ENCODE data around the gene BRMS1. TPM values are rescaled to one million over a fixed set of nuclear protein-coding genes. Genes with fewer than 3 reads are reported as not detected.
"Not testable (repeated sequence)": the region's sequence is repeated elsewhere in the genome, so short reads cannot be mapped to it uniquely, and the experiment has no call there.

BRMS1 gene
- total RNA-seq, 3 donors from 2014 or later, result 35.9 to 47.6 (median 39.3) TPM

DNA sequence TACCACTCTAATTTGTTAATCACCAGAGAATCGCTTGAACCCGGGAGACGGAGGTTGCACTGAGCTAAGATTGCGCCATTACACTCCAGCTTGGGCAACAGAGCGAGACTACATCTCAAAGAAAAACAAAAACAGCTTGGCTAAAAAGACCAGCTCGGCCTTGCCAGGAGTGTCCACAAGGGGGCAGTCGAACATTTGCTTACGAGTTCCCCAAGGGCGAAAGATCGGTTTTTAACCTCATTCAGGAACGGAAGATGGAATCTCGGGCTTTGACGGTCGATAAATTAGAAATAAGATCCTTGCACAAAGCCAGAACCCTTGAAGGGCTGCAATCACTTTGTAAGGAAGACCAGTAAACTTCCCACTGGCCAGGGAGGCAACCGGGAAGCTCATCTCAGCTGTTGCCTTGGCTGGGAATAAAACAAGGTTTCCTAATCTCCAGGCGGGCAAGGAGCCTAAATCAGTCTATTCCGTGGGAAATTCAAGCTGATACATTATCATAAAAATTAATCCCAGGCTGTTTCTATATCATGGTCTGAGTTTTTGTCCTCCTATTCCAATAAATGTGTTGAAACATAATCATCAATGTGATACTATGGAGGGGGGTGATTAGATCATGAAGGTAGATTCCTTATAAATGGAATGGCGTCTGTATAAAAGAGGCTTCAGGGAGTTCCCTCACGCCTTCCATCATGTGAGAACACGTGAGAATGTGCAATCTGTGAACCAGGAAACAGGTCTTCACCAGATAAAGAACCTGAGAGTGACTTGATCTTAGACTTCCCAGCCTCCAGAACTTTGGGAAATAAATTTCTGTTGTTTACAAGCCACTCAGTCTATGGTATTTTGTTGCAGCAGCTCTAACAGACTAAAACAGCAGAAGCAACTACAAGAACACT is 41.5 kb upstream of the BRMS1 start:
- Histone ChIP-seq H3K4me1 (ENCODE audit: low read depth) (no peaks in the 10 kb centered on the region), H3K4me3 (no peak overlapping the region), H3K9me3 (no peaks in the 10 kb centered on the region), H3K36me3 (ENCODE audit: low read depth) (no peaks in the 10 kb centered on the region)
- DNase-seq (peak; percentile 75 to 96 (median 85)), ATAC-seq (peak; percentile 91)
- intact Hi-C loops (cut with DNase I, micrococcal nuclease), result loop anchor here in 1 of 2 donors (10.0 kb wide), 1 partner anchor 72 kb away; the partner anchor contains the start of gene CD248
- TF ChIP-seq CTCF (IDR thresholded peaks at IDR 0.05), result peak; percentile 86

- not testable (repeated sequence) for H3K36me3 ChIP-seq (ENCODE audit: low read depth); DNase-seq; H3K9me3 ChIP-seq; ATAC-seq; H3K4me1 ChIP-seq (ENCODE audit: low read depth); H3K4me3 ChIP-seq
- intact Hi-C loops (cut with DNase I, micrococcal nuclease), result loop anchor here in 1 of 2 donors (10.0 kb wide), 1 partner anchor 70 kb away; the partner anchor contains the start of gene CD248
These were observed 39.4 kb upstream of the BRMS1 start for GRCh38 chr11:66384316-66384715.

DNA sequence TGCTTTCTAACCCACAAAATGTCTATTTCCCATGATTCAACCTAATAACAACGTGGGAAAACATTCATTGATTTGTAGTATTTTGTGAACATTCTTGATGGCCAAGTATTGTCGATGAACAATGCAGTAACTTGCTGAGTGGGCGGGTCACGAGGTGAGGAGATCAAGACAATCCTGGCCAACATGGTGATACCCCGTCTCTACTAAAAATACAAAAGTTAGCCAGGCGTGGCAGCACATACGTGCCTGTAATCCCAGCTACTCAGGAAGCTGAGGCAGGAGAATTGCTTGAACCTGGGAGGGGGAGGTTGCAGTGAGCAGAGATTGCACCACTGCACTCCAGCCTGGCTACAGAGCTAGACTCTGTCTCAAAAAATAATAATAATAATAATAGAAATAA is 35.4 kb upstream of the BRMS1 start:
- H3K36me3 ChIP-seq (ENCODE audit: low read depth); H3K4me1 ChIP-seq (ENCODE audit: low read depth); H3K4me3 ChIP-seq; H3K9me3 ChIP-seq; ATAC-seq; DNase-seq: not testable (repeated sequence)
- intact Hi-C loops (cut with DNase I, micrococcal nuclease), result loop anchor here in 1 of 2 donors (10.0 kb wide), 1 partner anchor 65 kb away; the partner anchor contains the start of gene CD248

- H3K36me3 ChIP-seq (ENCODE audit: low read depth); H3K4me3 ChIP-seq; intact Hi-C loops (cut with DNase I, micrococcal nuclease); ATAC-seq; DNase-seq; H3K4me1 ChIP-seq (ENCODE audit: low read depth); H3K9me3 ChIP-seq: not testable (repeated sequence)
These were observed 28.9 kb upstream of the BRMS1 start for GRCh38 chr11:66373690-66374287.

- DNase-seq, result no peak
- Histone ChIP-seq H3K36me3 (ENCODE audit: low read depth) (no peaks in the 10 kb centered on the region), H3K4me1 (ENCODE audit: low read depth) (peaks cover 3% of the 10 kb centered on the region), H3K9me3 (no peaks in the 10 kb centered on the region), H3K4me3 (no peak overlapping the region)
- TF ChIP-seq CTCF (IDR thresholded peaks at IDR 0.05), result no peak
- intact Hi-C loops (cut with DNase I, micrococcal nuclease), result no loop called here
- no peak for ATAC-seq
These were observed 28.4 kb upstream of the BRMS1 start for GRCh38 chr11:66373265-66373664.

DNA sequence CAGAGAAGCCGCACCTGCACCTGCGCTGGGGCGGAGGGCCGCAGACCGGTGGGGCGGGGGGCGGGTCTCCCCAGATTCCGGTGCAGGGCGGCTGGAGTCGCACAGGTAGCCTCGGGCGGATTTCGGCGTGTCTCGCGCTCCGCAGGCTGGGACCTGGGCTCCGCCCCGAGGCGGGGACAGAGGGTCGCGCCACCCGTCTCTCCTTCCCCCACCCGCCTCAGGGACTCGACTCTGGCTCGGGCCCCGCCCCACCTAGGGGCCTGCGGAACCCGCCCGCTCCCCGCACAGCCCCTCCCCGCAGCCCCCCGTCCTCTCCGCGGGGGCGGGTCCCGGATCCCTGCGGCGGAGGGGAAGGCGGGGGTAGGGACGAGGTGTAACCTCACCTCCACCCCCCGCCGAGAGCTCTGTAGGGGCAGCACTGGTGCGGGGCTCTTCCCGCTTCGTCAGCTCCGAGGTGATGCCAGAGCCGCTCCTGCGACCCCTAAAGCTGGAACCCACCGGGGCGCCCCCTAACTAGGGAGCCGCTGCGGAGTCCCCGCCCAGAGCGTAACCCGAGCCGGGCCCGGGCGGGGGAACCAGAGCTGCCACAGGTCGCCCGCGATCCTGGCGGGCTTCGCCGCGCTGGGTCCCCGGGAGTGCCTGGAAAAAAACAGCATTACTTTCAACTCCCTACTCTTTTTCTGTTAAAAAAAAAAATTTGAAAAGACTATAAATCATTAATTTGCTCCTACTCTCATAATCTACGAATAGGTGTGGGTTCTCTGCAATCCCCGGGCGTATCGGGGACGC is 26.9 kb upstream of the BRMS1 start, which contains the start of gene SLC29A2:
Gene SLC29A2 (minus strand): TSS at position 134 of the 789 bp plus-strand sequence. CDS start 169 bp downstream, outside the sequence.
- ATAC-seq, result peak; percentile 82
- no peaks in the 10 kb centered on the region for H3K36me3 ChIP-seq (ENCODE audit: low read depth)
- intact Hi-C loops (cut with DNase I, micrococcal nuclease), result no loop called here
- H3K4me1 ChIP-seq (ENCODE audit: low read depth), result peaks cover 3% of the 10 kb centered on the region
- no peak for TF ChIP-seq CTCF (IDR thresholded peaks at IDR 0.05)
- peak within 1 kb of the TSS; percentile 46 for H3K4me3 ChIP-seq
- no peaks in the 10 kb centered on the region for H3K9me3 ChIP-seq
- peak; percentile 83 to 91 (median 91) for DNase-seq
